Measurements from ENCODE around the gene CFAP73. TPM values are rescaled to one million over a fixed set of nuclear protein-coding genes. Genes with fewer than 3 reads are reported as not detected.

CFAP73 gene
- total RNA-seq (1 to 10 TPM in 1 of 5 donors, not detected in 4; 5.7 TPM), polyA plus RNA-seq (1 to 10 TPM in 1 of 3 donors, under 1 TPM in 2; 0.44 to 2.6 (median 0.70) TPM)
- long read RNA-seq, donor 1: 0 reads
- long read RNA-seq, donor 2: 0 reads
- long read RNA-seq, donor 3: 0 reads
- long read RNA-seq, donor 4: 0 reads
- long read RNA-seq, donor 5: 0 reads
- long read RNA-seq, donor 6: 0 reads
- long read RNA-seq, donor 7: 0 reads
- long read RNA-seq, donor 8: 0 reads
- long read RNA-seq, donor 9: 0 reads
- long read RNA-seq, donor 10: 0 reads

DNA sequence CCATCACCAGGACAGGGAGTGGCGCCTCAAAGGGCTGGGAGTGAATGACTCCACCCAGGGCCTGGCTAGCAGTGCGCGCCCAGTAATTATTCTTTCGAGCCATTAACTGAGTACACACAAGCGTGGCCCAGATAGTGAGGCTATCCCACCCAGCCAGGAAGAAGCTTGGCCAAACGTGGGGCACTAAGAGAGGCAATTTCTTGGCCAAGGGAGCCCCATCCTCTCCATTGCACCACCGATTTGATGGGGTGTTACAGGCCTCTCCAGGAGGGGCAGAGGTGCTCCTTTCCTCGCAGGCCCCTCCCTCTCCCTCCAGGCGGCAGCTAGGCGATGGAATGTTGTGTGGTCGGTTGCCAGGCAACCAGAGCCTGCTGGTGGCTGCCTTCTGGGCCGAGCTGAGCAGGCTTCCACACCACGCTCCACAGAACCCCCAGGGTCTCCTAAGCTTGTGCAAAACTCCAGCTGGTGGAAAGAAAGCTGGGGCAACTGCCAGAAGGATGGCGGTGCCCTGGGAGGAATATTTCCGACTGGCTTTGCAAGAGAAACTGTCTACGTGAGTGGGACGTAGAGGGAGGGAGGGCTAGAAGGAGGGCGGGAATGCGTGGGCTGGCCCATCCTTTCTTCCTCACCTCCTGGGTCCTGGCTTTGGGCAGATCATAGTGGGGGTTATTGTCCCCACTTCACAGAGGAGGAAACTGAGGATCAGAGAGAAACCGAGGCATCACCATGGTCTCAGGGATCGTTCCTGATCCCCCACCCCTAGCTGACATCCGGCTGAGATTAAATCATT is at the start of gene CFAP73:
Gene CFAP73, plus strand, starts transcription at position 364 of the 790 bp plus-strand sequence. Its CDS starts 134 bp downstream, at position 498.
- no peak for TF ChIP-seq EP300 (IDR thresholded peaks at IDR 0.05)
- no peak for TF ChIP-seq POLR2AphosphoS5 (IDR thresholded peaks at IDR 0.05)
- TF ChIP-seq POLR2A (IDR thresholded peaks at IDR 0.05): no peak
- TF ChIP-seq, protein P1, sequence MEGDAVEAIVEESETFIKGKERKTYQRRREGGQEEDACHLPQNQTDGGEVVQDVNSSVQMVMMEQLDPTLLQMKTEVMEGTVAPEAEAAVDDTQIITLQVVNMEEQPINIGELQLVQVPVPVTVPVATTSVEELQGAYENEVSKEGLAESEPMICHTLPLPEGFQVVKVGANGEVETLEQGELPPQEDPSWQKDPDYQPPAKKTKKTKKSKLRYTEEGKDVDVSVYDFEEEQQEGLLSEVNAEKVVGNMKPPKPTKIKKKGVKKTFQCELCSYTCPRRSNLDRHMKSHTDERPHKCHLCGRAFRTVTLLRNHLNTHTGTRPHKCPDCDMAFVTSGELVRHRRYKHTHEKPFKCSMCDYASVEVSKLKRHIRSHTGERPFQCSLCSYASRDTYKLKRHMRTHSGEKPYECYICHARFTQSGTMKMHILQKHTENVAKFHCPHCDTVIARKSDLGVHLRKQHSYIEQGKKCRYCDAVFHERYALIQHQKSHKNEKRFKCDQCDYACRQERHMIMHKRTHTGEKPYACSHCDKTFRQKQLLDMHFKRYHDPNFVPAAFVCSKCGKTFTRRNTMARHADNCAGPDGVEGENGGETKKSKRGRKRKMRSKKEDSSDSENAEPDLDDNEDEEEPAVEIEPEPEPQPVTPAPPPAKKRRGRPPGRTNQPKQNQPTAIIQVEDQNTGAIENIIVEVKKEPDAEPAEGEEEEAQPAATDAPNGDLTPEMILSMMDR (IDR thresholded peaks at IDR 0.05): no peak
- Histone ChIP-seq H3K27me3 (peaks cover 0 to 68% (median 37%) of the 10 kb centered on the region in 3 donors), H3K27ac (peak within 1 kb of the TSS in 4 of 5 donors; percentile 7 to 66 (median 63)), H3K9me3 (peaks cover 0 to 12% (median 8%) of the 10 kb centered on the region in 4 donors), H3K36me3 (no peaks in the 10 kb centered on the region), H3K4me1 (peaks cover 20 to 43% (median 33%) of the 10 kb centered on the region in 4 donors), H3K4me3 (no peak within 1 kb of the TSS)
- WGBS, 5 donors: 20 to 31% (median 25%) methylated on average over 19 to 22 of the region's 22 CpGs
- intact Hi-C loops (cut with DNase I; ENCODE audit: low total_unique reads): no loop called here
- peak; percentile 72 to 95 for DNase-seq

DNA sequence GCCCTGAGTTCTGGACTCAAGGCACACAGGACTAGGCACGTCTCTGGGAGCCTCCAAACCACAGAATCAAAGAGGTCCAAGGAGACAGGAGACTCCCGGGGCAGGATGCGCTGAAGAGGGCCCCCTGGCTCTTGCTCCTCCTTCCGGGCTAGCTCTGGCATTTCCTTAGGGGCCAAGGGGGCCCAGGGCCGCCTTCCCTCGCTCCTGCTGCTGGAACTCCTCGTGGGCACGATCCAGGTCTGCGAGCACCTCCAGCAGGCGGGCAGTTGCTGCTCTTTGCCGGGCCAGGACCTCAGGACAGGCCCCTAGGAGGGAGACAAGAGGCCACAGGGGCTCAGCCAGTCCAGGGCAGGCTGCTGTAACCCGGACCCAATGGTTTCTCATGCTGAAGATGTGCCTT is 49.8 kb upstream of the CFAP73 start:
- intact Hi-C loops (cut with DNase I; ENCODE audit: low total_unique reads): loop anchor here (5.0 kb wide), 1 partner anchor 52 kb away; no protein-coding TSS in a partner anchor
- TF ChIP-seq POLR2A (IDR thresholded peaks at IDR 0.05) (no peak), POLR2AphosphoS5 (IDR thresholded peaks at IDR 0.05) (no peak), EP300 (IDR thresholded peaks at IDR 0.05) (no peak)
- TF ChIP-seq, protein P1 (IDR thresholded peaks at IDR 0.05): no peak
- Histone ChIP-seq H3K27me3 (peaks cover 0 to 38% (median 6%) of the 10 kb centered on the region in 3 donors), H3K27ac (no peak overlapping the region), H3K4me1 (peaks cover 0 to 22% (median 16%) of the 10 kb centered on the region in 4 donors), H3K4me3 (no peak overlapping the region), H3K36me3 (peaks cover 0 to under 1% (median 0%) of the 10 kb centered on the region in 4 donors), H3K9me3 (no peaks in the 10 kb centered on the region)
- no peak for DNase-seq
- 69 to 89% (median 86%) methylated on average over 10 to 12 of the region's 12 CpGs for WGBS, 5 donors

DNA sequence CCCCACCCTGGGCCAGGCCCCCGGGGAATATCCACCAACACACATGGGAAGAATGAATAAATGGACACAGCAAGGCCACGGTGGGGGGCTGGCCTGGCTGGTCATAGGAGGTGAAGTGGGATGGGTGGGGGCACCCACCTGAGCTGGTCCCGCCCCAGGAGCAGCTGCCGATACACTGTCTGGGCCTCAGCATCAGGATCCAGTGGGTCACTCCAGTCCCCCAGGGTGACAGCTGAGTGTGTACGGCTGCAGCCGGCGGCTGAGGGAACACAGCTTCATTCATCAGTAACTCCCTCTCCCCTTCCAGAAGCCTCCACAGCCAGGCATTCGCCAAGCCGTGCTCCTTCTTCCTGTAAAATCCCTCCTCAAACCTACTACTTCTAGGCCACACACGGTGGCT is 47.8 kb upstream of the CFAP73 start:
- TF ChIP-seq, protein P1 (IDR thresholded peaks at IDR 0.05): no peak
- TF ChIP-seq POLR2AphosphoS5 (IDR thresholded peaks at IDR 0.05): no peak
- TF ChIP-seq EP300 (IDR thresholded peaks at IDR 0.05): no peak
- Histone ChIP-seq H3K36me3 (peaks cover 0 to 6% (median 0%) of the 10 kb centered on the region in 4 donors), H3K27ac (no peak overlapping the region), H3K27me3 (peaks cover 0 to 51% (median 6%) of the 10 kb centered on the region in 3 donors), H3K9me3 (no peaks in the 10 kb centered on the region), H3K4me3 (no peak overlapping the region), H3K4me1 (peaks cover 0 to 22% (median 16%) of the 10 kb centered on the region in 4 donors)
- 63 to 83% (median 81%) methylated on average over 9 to 10 of the region's 10 CpGs for WGBS, 5 donors
- intact Hi-C loops (cut with DNase I; ENCODE audit: low total_unique reads): no loop called here
- no peak for DNase-seq

DNA sequence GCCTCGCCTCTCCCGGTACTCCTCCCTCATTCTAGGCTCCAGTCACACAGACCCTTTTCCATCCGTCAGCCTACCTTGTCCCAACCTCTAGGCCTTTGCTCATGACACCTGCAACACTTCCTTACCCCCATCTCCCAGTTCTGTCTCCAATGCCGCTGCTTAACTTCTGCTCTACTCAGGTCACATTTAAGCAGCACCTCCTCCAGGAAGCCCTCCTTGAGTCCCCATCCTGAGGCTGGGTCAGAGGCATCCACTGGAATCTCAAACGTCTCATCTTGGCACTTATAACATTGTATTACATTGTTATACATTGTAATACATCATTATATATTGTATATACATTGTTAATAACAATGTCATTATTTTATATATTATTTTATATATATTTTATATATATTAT is 46.7 kb upstream of the CFAP73 start:
- intact Hi-C loops (cut with DNase I; ENCODE audit: low total_unique reads): no loop called here

More for the DNA sequence above, 46.7 kb upstream of the CFAP73 start:
- no peak overlapping the region for H3K27ac ChIP-seq
- H3K27me3 ChIP-seq: peaks cover 0 to 51% (median 6%) of the 10 kb centered on the region in 3 donors
- H3K4me1 ChIP-seq: peaks cover 0 to 19% (median 16%) of the 10 kb centered on the region in 4 donors
- no peak overlapping the region for H3K4me3 ChIP-seq
- DNase-seq: no peak
- TF ChIP-seq EP300 (IDR thresholded peaks at IDR 0.05): no peak
- no peak for TF ChIP-seq POLR2AphosphoS5 (IDR thresholded peaks at IDR 0.05)
- TF ChIP-seq POLR2A (IDR thresholded peaks at IDR 0.05): no peak
- TF ChIP-seq, protein P1 (IDR thresholded peaks at IDR 0.05): no peak
- H3K9me3 ChIP-seq: no peaks in the 10 kb centered on the region
- H3K36me3 ChIP-seq: peaks cover 0 to 8% (median 2%) of the 10 kb centered on the region in 4 donors
- WGBS, 5 donors: 85 to 89% (median 85%) methylated on average over 5 of the region's 5 CpGs
